Measurements from ENCODE around the gene RTN1.

RTN1 gene

GRCh38 chr14:59619061-59619460 lies 251.5 kb downstream of the RTN1 start:
- FAIRE-seq: no peak

GRCh38 chr14:59601056-59601455 lies 269.5 kb downstream of the RTN1 start:
- FAIRE-seq: no peak

- no peak for FAIRE-seq
Observed at GRCh38 chr14:59600211-59600945, 270.2 kb downstream of the RTN1 start.

- no peak for FAIRE-seq
Observed at GRCh38 chr14:59595071-59595470, 275.5 kb downstream of the RTN1 start.

GRCh38 chr14:59591641-59592370 lies 278.8 kb downstream of the RTN1 start:
- no peak for FAIRE-seq

- FAIRE-seq: no peak
Observed at GRCh38 chr14:59588101-59588500, 282.5 kb downstream of the RTN1 start.

GRCh38 chr14:59585891-59586554 lies 284.6 kb downstream of the RTN1 start:
- no peak for FAIRE-seq

GRCh38 chr14:59583755-59584154 lies 286.8 kb downstream of the RTN1 start:
- no peak for FAIRE-seq

GRCh38 chr14:59582845-59583509 lies 287.6 kb downstream of the RTN1 start:
- no peak for FAIRE-seq

- no peak for FAIRE-seq
Observed at GRCh38 chr14:59582161-59582560, 288.4 kb downstream of the RTN1 start.

GRCh38 chr14:59580911-59581310 lies 289.7 kb downstream of the RTN1 start:
- no peak for FAIRE-seq

- no peak for FAIRE-seq
Observed at GRCh38 chr14:59576332-59577294, 294.0 kb downstream of the RTN1 start, which contains the start of gene CCDC175. CCDC175 (minus strand) TSS chr14:59576812; CDS start chr14:59576775, 37 bp downstream.

GRCh38 chr14:59570122-59570521 lies 300.5 kb downstream of the RTN1 start:
- no peak for FAIRE-seq

GRCh38 chr14:59566725-59567124 lies 303.9 kb downstream of the RTN1 start:
- FAIRE-seq: no peak

GRCh38 chr14:59566296-59566695 lies 304.3 kb downstream of the RTN1 start:
- FAIRE-seq: no peak

GRCh38 chr14:59565087-59565486 lies 305.5 kb downstream of the RTN1 start:
- no peak for FAIRE-seq

- FAIRE-seq: no peak
Observed at GRCh38 chr14:59564366-59564765, 306.2 kb downstream of the RTN1 start.

- no peak for FAIRE-seq
Observed at GRCh38 chr14:59547310-59547709, 323.3 kb downstream of the RTN1 start.
